GM19238 (cell line): Measurements from ENCODE around the gene PFKM.

Source experiments
- DNase-seq: peaks from one replicate; pipeline ENCODE4 v3.0.0; 2011; ENCODE audit warnings: low spot score; ENCODE audit not compliant: insufficient read length

The PFKM gene

GRCh38 chr12:48185181-48185919, 66.2 kb downstream of the PFKM start:
- no peak for DNase-seq

GRCh38 chr12:48187916-48188695, 68.9 kb downstream of the PFKM start:
- DNase-seq = no peak

GRCh38 chr12:48189331-48190125, 70.4 kb downstream of the PFKM start:
- DNase-seq = peak; percentile 29

GRCh38 chr12:48191096-48191495, 71.9 kb downstream of the PFKM start:
- DNase-seq = no peak

DNA sequence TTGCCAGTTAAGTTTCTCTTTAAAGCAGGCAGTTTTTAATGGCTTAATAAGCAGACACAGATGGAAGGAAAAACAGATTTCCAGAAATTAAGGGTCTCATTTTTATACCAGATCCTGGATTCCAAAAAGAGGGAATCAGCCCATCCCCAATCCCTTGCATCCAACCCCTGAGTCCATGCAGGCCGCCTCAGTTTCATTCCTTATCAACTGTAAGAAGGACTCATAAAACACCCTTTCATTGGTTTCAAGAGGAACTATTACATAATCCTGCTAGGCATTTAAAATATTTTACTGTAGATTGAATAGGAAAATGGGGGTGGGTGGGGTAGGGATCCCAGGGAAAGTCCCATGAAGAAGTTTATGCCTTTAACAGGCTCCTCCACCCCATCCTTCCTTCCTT, 73.7 kb downstream of the PFKM start:
- DNase-seq = no peak

DNA sequence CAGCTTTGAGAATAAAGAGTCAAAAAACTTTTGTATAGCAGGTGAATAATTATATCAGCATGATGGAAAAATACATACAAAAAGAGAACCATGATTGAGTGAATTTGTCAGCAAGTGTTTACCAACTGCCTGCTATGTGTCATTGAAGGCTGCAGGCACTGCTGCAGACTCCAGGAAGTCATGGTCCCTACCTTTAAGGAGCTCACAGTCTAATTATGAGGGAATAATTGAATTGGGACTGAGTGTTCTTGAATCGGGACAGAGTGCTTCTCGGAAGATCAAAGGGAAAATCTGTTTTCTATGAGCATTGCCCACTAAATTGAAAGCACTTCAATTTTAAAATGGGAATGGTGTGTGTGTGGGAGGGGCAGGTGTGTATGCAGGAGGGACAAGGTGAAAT, 74.5 kb downstream of the PFKM start:
- DNase-seq = no peak

GRCh38 chr12:48194799-48195201, 75.6 kb downstream of the PFKM start:
- DNase-seq = no peak
